Urothelium cell line (cell line): Measurements from ENCODE around the gene PIK3CD.
"Not testable (repeated sequence)": the region's sequence is repeated elsewhere in the genome, so short reads cannot be mapped to it uniquely, and the experiment has no call there.

Experiments
- DNase-seq: peaks from one replicate; pipeline ENCODE4 v3.0.0; 2011; ENCODE audit warnings: low spot score, mixed read lengths
- FAIRE-seq: peaks from 2 replicates; lab custom pipeline; 2011; peaks lifted over from hg19 to GRCh38; lab: Jason Lieb, UNC

The PIK3CD gene

DNA sequence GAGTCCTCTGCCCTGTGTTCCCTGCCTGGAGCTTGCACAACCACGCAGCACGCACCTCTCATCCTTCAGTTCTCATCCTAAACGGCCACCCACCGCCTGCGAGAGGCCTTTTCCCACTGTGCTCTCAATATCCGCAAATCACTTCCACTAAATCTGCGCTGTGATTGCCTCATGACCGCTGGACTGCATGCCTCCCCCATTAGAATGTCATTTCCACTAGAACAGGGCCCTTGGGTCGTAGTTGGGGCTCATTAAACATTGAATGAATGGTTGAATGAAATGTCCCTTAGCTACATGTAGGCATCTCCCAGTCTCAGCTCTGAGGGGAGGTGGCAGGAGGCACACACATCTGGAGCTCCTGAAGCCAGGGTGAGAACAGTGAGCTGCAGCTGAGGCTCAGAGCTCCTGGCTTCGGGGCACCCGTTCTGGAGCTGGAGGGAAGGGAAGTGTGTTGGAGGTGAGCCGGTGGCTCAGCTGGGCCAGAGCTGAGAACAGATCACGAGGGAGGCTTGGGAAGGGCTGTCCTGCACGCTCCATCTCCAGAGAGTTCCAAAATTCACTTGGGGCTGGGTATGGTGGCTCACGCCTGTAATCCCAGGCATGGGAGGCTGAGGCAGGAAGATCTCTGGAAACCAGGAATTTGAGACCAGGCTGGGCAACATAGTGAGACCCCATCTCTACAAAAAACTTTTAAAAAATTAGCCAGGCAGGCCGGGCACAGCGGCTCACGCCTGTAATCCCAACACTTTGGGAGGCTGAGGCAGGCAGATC lies 32.4 kb upstream of the PIK3CD start:
- FAIRE-seq = no peak
- DNase-seq = no peak

DNA sequence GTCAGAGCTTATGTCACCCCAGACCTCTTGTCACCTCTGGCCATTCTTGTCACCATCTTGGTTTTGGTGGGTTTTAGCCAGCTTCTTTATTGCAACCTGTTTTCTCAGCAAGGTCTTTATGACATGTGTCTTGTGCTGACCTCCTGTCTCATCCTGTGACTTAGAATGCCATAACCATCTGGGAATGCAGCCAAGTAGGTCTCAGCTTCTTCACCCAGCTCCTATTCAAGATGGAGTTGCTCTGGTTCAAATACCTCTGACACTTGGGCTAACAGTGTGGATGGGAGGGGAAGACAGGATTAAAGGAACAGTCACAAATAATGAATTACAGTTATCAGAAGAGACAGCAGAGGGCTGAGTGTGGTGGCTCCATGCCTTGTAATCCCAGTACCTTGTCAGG lies 30.5 kb upstream of the PIK3CD start:
- no peak for FAIRE-seq
- no peak for DNase-seq

DNA sequence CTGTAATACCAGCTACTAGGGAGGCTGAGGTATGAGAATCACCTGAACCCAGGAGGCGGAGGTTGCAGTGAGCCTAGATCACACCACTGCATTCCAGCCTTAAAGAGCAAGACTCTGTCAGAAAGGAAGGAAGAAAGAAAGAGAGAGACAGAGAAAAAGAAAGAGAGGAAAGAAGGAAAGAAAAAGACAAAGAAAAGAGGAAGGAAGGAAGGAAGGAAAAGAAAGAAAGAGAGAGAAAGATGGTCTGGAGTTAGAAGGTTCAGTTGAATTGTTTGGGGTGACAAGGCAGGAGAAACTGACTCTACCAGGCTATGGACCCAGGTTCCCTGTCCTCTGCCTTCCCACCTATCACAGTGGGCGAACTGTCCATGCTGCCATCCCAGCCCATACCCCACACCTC lies 27.4 kb upstream of the PIK3CD start:
- no peak for FAIRE-seq
- DNase-seq = no peak

DNA sequence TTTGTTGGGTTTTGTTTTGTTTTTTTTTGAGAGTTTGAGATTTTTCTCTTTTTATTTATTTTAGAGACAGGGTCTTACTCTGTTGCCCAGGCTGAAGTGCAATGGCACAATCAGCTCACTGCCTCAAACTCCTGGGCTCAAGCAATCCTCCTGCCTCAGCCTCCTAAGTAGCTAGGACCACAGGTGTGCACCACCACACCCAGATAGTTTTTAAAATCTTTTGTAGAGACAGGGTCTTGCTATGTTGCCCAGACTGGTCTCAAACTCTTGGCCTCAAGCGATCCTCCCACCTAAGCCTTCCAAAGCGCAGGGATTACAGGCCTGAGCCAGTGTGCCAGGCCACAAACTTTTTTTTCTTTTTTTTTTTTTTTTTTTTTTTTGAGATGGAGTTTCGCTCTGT lies 26.5 kb upstream of the PIK3CD start:
- not testable (repeated sequence) for FAIRE-seq, DNase-seq

DNA sequence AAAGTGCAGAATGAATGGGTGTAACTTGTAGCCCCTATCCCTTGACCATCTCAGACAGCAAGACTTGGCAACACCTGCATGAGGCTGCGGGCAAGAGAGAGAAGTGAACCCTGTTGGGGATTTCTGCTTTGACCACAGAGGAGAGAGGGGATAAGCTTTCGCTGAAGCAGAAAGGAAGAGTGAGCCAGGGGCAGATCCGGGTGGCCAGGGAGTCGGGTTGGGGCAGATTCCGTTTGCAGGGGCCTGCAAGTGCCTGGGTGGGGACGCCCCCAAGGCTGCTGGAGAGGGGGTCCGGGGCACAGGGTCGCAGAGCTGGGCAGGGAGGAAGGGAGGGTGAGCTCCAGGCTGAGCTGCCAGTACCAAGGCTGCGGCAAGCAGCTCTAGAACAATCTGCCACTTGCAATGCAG lies 25.3 kb upstream of the PIK3CD start:
- DNase-seq (no peak), FAIRE-seq (no peak)

DNA sequence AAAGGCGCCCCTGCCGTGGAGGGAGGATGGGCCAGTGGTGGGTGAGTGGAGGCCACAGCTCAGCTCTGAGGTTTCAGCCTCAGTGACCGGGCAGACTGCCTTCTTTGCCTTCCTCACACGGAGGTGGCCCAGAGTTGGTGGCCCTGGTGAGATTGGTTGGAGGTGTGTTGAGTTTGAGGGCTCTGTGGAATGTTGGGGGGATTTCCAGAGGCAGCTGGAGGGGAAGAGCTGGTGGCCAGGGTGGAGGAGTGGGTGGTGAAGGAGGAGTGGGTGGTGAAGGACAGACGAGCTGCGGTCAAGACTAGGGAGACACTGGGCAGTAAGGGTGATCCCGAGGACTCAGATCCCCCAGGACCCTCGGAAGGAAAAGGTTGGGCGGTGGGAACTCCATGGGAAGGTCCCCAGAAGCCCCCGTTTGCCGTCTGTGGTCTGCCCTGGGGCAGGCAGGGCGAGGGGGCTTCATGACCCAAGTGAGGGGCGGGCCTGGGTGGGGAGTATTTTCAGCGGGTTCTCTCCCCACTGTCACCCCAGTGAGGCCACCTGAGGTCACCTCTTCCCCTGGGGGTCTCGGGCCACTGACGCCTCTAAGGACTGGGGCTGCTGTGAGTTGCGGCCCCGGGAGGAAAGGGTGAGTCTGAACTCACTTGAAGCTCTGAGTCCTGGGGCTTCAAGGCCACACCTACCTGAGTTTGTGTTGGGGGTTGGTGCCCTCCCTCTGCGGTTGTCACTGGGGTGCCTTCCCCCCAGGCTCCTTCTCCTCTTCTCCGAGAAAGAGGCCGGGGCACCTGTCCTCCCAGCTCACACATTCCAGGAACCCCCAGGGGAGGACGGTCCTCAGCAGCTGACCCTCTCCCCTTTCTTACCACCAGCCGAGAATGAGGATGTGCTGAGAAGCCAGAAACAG lies 22.7 kb upstream of the PIK3CD start:
- no peak for FAIRE-seq
- no peak for DNase-seq

DNA sequence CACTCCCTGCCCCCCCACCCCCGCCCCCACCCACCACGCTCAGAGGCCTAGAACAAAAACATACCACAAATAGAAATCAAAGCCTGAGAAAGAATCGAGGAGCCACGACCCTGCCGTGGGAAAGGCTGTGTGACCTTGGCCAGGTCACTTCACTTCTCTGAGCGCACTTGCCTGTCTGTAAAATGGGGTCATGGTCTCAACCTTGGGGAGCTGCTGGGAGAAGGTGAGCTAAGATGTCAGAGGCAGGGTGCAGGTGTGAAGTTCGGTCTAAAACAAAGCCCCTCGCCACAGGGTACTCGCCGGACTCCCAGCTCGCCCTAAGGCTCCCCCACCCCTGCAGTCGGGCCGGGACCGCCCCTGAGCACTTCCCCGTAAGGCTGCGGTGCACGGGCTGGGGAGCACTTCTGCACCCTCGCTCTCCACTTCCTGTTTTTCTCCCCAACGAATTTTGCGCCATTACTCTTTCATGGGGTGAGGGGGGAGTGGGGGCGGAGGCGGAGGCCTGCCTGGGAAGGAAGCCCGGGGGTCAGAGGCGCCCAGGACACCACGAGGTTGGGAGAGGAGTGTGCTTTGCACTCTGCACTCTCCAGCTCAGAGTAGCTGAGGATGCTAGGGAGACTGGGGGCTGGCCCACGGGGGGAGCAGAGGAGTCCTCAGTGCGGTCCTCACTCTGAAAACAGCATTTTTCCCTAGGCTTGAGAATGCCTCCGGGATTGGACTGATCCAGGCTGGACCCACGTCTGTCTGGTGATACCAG lies 21.9 kb upstream of the PIK3CD start:
- DNase-seq (no peak), FAIRE-seq (no peak)

DNA sequence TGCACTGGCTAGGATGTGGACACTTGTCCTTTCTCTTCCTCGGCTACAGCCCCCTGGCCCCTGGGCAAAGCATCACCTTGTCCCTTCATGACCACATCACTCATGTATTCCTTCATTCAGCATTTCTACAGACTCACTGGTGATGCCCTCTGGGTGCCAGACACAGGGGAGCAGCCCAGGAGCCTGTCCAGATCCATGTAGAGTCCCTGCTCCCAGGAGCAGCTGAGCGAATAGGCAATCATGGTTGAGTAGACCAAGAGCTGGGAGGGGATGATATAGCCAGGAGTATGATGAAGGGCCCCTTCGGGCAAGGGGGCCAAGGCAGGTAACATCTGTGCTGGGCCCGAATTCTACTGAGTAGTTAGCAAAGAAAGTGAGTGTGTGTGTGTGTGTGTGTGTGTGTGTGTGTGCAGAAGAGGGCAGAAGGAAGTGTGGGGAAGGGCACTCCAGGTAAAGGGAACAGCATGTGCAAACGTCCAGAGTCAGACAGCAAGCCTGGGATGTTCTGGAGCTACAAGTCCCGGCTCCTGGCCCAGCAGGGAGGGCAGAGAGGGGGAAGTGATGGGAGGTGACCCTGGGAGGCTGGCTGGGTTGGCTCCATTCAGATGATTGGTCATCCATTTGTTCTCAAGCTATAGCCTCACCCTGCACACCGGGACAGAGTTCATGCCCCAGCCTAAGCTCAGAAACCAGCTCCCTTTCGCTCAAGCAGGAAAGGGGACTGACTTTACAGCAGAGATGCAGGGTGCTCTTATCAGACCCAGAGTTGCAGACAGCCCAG lies 21.0 kb upstream of the PIK3CD start:
- FAIRE-seq (no peak), DNase-seq (no peak)

DNA sequence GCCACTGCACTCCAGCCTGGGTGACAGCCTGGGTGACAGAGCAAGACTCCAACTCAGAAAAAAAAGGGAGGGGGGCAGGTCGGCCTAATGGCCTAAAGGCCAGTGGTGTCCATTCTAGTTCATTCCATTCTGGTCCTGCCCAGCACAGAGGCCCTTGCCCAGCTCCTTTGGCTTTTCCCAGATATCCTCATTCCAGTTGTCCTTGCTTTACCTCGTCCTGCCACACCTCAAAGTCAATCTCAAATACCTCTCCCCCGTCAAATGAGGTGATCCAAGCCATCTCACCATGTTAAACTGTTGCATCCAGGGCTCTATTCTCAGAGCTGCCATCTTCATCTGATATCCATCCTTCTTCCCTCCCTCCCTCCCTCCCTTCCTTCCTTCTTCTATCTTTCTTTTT lies 19.9 kb upstream of the PIK3CD start:
- FAIRE-seq (no peak), DNase-seq (no peak)

DNA sequence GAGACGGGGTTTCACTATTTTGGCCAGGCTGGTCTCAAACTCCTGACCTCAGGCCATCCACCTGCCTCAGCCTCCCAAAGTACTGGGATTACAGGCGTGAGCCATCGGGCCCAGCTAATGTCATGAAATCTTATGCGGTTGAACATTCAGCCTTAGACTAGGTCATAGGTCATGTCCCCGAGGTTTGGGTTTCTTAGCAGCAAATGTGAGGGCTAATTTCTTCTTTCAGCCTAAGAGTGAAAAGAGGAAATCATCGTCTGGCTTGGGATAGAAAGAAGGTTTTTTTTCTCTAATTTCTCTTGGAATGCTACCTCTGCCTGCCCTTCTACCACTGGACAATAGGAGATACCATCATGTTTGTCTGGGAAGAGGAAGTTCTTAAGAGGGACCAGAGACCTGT lies 18.0 kb upstream of the PIK3CD start:
- FAIRE-seq (no peak), DNase-seq (no peak)

DNA sequence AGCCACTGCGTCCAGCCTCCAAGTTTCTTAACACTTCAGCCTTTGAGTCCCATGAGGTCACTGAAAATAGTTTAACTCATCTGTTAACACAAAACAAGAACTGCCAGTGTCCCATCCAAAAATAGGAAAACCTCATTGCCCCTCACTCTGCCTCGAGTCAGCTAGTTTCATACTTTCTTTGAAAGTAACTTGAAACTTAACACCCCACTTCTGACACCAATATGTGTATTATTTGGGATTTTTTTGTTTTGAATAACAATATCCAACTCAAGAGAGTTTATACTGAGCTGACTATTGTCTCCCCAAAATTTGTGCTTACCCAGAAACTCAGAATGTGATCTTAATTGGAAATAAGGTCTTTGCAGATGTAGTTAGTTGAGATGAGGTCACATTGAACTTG lies 16.9 kb upstream of the PIK3CD start:
- no peak for DNase-seq
- FAIRE-seq = no peak

DNA sequence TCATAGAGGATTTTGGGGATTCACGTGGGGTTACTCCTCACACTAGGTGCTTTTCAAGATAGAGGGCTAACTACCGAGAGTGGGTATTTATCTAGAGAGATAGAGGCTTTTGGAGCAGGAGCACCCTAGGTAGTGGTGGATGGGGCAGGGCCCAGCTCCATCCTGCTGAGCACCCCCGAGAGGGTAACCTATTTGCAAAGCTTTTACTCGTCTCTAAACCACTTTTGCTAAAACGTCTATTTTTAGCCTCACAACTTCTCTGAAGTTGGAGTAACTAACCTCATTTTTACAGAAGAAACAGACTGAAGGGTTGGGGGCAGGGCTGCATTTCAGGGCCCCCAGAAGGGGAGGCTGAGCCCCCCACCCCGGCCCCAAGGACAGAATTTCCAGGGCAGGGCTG lies 12.3 kb upstream of the PIK3CD start:
- no peak for FAIRE-seq
- DNase-seq = no peak

DNA sequence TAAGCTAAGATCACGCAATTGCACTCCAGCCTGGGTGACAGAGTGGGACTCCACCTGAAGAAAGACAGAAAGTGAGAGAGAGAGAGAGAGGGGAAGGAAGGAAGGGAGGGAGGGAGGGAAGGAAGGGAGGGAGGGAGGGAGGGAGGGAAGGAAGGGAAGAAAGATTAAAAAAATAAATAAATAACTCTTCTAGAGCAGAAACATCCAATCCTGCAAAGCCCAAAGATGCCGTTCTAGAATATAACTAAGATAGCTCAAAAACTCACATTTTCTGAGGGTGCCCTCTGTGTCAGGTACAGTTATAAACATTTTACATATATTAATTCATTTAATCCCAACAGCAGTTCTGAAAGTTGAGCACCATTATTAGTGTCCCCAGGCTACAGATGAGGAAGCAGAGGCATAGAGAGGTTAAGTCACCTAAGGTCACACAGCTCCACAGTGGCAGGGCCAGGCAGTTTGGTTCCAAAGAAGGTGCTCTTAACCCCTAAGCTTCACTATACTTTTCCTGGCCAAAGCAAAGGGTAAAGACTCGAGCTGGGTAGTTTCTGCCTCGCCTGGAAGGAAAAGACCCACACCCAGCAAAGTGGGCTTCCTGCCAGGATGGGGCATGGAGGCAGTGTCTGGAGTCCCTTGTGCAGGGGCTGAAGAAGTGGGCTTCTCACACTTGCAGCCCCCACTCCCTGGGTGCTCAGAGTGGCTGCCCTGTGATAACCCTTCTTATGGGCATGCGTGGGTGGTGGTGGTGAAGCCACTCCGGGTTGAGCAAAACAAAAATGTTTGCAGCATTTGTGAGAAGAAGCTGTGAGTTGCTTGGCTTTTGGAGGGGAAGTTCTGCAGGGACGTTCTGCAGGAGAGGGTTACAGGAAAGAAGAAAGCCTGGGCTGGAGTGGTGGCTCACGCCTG lies 7.9 kb upstream of the PIK3CD start:
- DNase-seq (no peak), FAIRE-seq (no peak)

DNA sequence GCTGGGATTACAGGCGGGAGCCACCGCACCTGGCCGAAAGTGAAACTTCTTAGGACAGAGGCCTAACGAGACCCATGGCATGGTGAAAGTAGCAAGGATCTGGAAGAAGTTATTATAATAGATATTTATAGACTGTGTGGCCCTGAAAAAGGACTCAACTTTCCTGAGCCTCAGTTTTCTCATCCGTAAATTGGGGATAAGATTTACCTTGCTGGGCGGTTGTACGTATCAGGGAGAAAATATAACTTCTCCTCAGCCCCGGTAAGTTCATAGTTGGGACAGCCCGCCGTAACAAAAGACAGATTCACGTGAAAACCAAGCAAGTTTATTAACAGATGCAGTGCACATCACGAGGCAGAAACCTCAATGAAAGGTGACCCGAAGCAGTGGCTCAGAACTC lies 5.5 kb upstream of the PIK3CD start:
- DNase-seq (no peak), FAIRE-seq (no peak)

DNA sequence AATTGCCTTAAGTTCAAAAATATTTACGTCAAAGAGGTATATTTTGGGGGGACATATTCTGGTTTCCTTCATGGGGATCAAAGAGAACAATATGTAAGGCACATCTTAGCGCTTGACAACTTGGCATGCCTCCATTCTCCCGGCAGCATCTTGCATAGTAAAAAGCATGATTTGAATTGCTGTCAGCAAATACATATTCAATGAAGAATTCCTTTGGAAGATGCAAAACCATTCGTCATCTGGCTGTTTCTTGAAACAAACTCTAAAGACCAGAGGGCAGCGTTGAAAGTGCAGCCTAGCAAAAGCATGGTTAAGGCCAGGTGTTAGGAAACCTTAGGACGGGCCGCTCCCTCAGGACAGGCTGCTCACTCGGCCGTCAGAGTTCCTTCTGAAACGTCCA lies 3.4 kb upstream of the PIK3CD start:
- FAIRE-seq = no peak
- no peak for DNase-seq

DNA sequence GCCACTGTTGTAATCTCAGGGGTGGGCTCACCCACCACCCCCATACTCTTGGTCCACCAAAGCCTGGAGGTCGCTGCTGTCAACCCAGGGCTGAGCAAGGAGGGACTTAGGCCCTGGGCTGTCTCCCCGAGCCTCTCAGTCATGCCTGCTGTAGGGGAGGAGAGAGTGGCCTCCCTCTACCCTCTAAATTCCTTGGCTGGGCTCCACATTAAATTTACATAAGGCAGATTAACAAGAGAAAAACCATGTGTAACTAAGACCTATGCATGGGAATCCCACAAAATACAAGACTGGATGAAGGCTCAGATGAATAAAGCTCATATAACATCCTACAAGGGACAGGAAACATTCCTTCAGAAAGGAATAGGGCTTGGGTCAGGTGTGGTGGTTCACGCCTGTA lies 1.8 kb upstream of the PIK3CD start:
- FAIRE-seq (no peak), DNase-seq (no peak)

DNA sequence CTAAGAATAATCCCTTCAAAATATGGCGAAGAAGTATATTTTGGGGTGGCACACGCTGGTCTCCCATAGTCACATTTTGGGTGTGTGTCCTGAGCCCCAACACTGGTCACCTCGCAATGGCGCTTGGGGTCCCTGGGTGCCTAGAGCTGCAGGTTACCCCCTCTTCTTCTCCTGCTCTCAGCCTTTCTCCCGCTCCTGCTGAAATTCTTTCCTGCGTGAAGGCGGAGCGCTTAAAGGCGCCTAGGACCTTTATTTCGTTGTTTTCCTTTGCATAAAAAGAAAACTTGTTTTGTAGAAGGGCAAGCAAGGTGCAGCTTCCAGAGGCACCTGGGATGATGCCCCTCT lies 339 bp upstream of the PIK3CD start:
- FAIRE-seq = no peak
- DNase-seq = no peak

DNA sequence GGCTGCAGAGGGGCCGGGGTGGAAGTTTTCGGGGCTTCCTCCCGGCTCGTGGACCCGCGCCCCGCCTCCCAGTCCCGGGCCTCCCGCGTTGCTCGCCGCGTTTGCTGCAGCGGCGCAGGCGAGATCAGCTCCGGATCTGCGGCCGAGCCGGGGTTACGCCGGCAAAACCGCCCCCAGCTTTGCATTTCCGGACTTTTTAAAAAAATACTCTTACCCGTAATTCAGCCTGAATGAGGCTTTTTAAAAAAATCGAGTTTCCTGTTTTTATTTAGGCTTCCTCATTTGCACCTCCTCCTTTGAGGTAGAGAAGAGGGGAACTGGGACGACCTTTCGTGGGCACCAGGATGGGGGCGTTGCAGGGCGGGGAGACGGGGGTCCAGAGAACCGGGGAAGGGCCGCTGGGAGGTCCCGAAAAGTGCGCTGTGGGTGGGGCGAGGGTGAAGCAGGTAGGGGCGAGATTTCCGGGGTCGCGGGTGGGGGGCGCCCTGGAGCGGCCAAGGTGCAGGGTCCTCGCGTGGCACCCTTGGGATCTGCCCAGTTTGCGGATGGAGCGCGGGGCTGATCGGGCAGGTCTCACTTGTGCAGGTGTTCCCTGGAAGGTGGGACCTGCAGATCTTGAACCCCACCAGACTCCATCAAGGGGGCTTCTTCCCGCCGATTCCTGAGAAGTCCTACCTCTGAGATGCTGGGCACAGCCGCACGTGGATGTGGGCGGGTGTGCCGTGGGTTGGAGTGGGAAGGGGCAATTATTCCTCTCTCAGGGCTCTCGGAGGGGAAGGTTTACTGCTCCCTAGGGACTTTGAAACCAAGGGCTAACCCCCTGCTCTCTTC lies 1.1 kb downstream of the PIK3CD start:
- no peak for DNase-seq
- no peak for FAIRE-seq

DNA sequence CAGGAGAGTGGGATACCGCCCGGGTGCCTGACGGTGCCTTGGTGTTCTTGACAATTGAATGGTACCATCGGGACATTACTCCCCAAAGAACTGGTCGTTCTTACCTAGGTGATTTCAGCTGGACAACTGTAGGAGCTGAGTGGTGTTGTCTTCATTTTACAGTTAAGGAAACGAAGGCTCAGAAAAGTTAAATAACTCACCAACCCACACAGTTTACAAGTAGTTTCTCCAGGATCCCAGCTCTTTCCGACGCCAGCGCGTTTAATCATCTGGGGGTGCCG lies 1.6 kb downstream of the PIK3CD start:
- FAIRE-seq = no peak
- DNase-seq = no peak
